Fibroblast of lung (primary cell): ENCODE data around the gene CTBP1. TPM values are rescaled to one million over a fixed set of nuclear protein-coding genes. Genes with fewer than 3 reads are reported as not detected.

ENCODE experiments used
- DNase-seq, 2 donors: peaks; one replicate each; pipeline versions ENCODE4 v3.0.0 to v3.0.0-alpha.2; 2010; ENCODE audit warnings: low read depth in 2 of 2
- H2AFZ ChIP-seq: 2 replicates; pipeline ENCODE4 v1.5.1; 2012; ENCODE audit warnings: low read length, control low read depth, inconsistent platforms
- H3K27ac ChIP-seq: 2 replicates; pipeline ENCODE4 v1.5.1; 2011; ENCODE audit warnings: low read length, control low read depth; ENCODE audit not compliant: insufficient read depth
- H3K27me3 ChIP-seq: 2 replicates; pipeline ENCODE4 v1.5.1; 2011; ENCODE audit warnings: mild to moderate bottlenecking, low read length; ENCODE audit not compliant: control insufficient read depth, insufficient read depth
- H3K36me3 ChIP-seq: 2 replicates; pipeline ENCODE4 v1.5.1; 2011; ENCODE audit warnings: low read length; ENCODE audit not compliant: control insufficient read depth, insufficient read depth
- H3K4me1 ChIP-seq: 2 replicates; pipeline ENCODE4 v1.5.1; 2011; ENCODE audit warnings: low read length; ENCODE audit not compliant: control insufficient read depth, insufficient read depth; ENCODE audit errors: extremely low read depth
- H3K4me2 ChIP-seq: 2 replicates; pipeline ENCODE4 v1.5.1; 2011; ENCODE audit warnings: low read length, control low read depth; ENCODE audit not compliant: insufficient read depth; ENCODE audit errors: extremely low read depth
- H3K4me3 ChIP-seq, 4 experiments: fragments of 200-600 bp in 1 of 4; sonication (generic) in 1 of 4; replicated peaks in 1 of 4; 2 replicates each; pipeline ENCODE4 v1.5.1; 2011 to 2016; ENCODE audit warnings: low read length in 4 of 4, low read depth in 3 of 4, mild to moderate bottlenecking in 3 of 4, control low read depth in 2 of 4, inconsistent platforms in 1 of 4, mixed read lengths in 1 of 4; ENCODE audit not compliant: insufficient read depth in 1 of 4; ENCODE audit errors: control extremely low read depth in 1 of 4
- H3K79me2 ChIP-seq: 2 replicates; pipeline ENCODE4 v1.5.1; 2012; ENCODE audit warnings: mild to moderate bottlenecking, low read length, inconsistent platforms; ENCODE audit not compliant: control insufficient read depth, insufficient read depth
- H3K9ac ChIP-seq: 2 replicates; pipeline ENCODE4 v1.5.1; 2011; ENCODE audit warnings: mild to moderate bottlenecking, low read length, control low read depth; ENCODE audit not compliant: insufficient read depth
- H3K9me3 ChIP-seq: 2 replicates; pipeline ENCODE4 v1.5.1; 2012; ENCODE audit warnings: low read depth, low read length; ENCODE audit not compliant: control insufficient read depth, insufficient read depth
- H4K20me1 ChIP-seq: 2 replicates; pipeline ENCODE4 v1.5.1; 2011; ENCODE audit warnings: low read length; ENCODE audit not compliant: control insufficient read depth, insufficient read depth; ENCODE audit errors: extremely low read depth
- EZH2 ChIP-seq: IDR thresholded peaks from 2 replicates; pipeline ENCODE4 v1.5.1; 2012; ENCODE audit warnings: low read length, control low read depth, mild to moderate bottlenecking; ENCODE audit errors: missing control alignments
- polyA plus RNA-seq, 2 donors: library from polyadenylated mRNA; depleted of rRNA in 1 of 2; stranded (reverse) in 1 of 2; unstranded in 1 of 2; fragments of >200 nt; gene quantifications; 2 replicates each; pipeline ENCODE4 v1.2.1, GENCODE V29; 2011 to 2012; ENCODE audit warnings: missing spikeins in 1 of 2
- total RNA-seq: library from RNA; depleted of rRNA; stranded (reverse); fragments of >200 nt; gene quantifications from 2 replicates; pipeline ENCODE4 v1.2.1, GENCODE V29; 2014
- TF ChIP-seq, protein P1 (sequence below), 2 donors: IDR thresholded peaks in 1 of 2; conservative IDR thresholded peaks in 1 of 2; 1 replicate in 1 of 2; 2 replicates in 1 of 2; pipeline ENCODE4 v1.5.1; 2011 to 2012; ENCODE audit warnings: low read length in 2 of 2, control low read depth in 1 of 2, inconsistent platforms in 1 of 2, low read depth in 1 of 2, mild to moderate bottlenecking in 1 of 2

Gene CTBP1
- total and polyA plus RNA-seq, 2 donors (not counting 1 experiment from before 2014, with no cell fraction given): 78.2 to 249 TPM

GRCh38 chr4:1214101-1215095, 34.5 kb downstream of the CTBP1 start:
- peaks cover 22% of the 10 kb centered on the region for H3K4me1 ChIP-seq
- no peak overlapping the region for H2AFZ ChIP-seq
- no peak overlapping the region for H3K27ac ChIP-seq
- H3K36me3 ChIP-seq: peaks cover 42% of the 10 kb centered on the region
- H4K20me1 ChIP-seq: peaks cover 1% of the 10 kb centered on the region
- H3K9ac ChIP-seq: no peak overlapping the region
- no peaks in the 10 kb centered on the region for H3K9me3 ChIP-seq
- no peaks in the 10 kb centered on the region for H3K27me3 ChIP-seq
- peaks cover 10% of the 10 kb centered on the region for H3K79me2 ChIP-seq
- H3K4me3 ChIP-seq: no peak overlapping the region
- H3K4me2 ChIP-seq: no peak overlapping the region
- TF ChIP-seq, protein P1, sequence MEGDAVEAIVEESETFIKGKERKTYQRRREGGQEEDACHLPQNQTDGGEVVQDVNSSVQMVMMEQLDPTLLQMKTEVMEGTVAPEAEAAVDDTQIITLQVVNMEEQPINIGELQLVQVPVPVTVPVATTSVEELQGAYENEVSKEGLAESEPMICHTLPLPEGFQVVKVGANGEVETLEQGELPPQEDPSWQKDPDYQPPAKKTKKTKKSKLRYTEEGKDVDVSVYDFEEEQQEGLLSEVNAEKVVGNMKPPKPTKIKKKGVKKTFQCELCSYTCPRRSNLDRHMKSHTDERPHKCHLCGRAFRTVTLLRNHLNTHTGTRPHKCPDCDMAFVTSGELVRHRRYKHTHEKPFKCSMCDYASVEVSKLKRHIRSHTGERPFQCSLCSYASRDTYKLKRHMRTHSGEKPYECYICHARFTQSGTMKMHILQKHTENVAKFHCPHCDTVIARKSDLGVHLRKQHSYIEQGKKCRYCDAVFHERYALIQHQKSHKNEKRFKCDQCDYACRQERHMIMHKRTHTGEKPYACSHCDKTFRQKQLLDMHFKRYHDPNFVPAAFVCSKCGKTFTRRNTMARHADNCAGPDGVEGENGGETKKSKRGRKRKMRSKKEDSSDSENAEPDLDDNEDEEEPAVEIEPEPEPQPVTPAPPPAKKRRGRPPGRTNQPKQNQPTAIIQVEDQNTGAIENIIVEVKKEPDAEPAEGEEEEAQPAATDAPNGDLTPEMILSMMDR (conservative IDR thresholded peaks at IDR 0.05 in 1 of 2, IDR thresholded peaks at IDR 0.05 in 1 of 2; ENCODE audit: low read depth in 1 of 2, low read length in 2 of 2): no peak
- TF ChIP-seq EZH2: no peak
- DNase-seq: no peak

- Histone ChIP-seq H3K9me3 (no peaks in the 10 kb centered on the region), H3K4me1 (peaks cover 31% of the 10 kb centered on the region), H4K20me1 (no peaks in the 10 kb centered on the region), H3K36me3 (peaks cover 44% of the 10 kb centered on the region), H3K4me3 (no peak overlapping the region), H3K9ac (peak overlapping the region; percentile 1), H3K4me2 (no peak overlapping the region), H2AFZ (no peak overlapping the region), H3K27ac (no peak overlapping the region), H3K79me2 (peaks cover 9% of the 10 kb centered on the region), H3K27me3 (no peaks in the 10 kb centered on the region)
- no peak for DNase-seq
- no peak for TF ChIP-seq EZH2
- TF ChIP-seq, protein P1 (conservative IDR thresholded peaks at IDR 0.05 in 1 of 2, IDR thresholded peaks at IDR 0.05 in 1 of 2; ENCODE audit: low read depth in 1 of 2, low read length in 2 of 2): no peak
Measured at GRCh38 chr4:1213336-1213995, 35.5 kb downstream of the CTBP1 start.
